Thyroid gland (tissue), 4 donors: ENCODE measurements around the gene SLC8A3.

Experiments
- CTCF ChIP-seq, 6 experiments: fragments of 200-600 bp in 3 of 6; fragments of 450-650 bp in 3 of 6; sonication (generic) in 3 of 6; IDR thresholded peaks; one replicate each; pipeline ENCODE4 v1.5.1; 2016 to 2019; ENCODE audit warnings: antibody characterized with exemption in 6 of 6, mild to moderate bottlenecking in 2 of 6, inconsistent platforms in 1 of 6, moderate library complexity in 1 of 6
- POLR2A ChIP-seq, 2 donors: fragments of 450-650 bp; IDR thresholded peaks; one replicate each; pipeline ENCODE4 v1.6.1; 2017; ENCODE audit warnings: antibody characterized with exemption in 2 of 2, mild to moderate bottlenecking in 2 of 2, moderate library complexity in 1 of 2

GRCh38 chr14:70118064-70118463, 70.7 kb downstream of the SLC8A3 start:
- TF ChIP-seq POLR2A (IDR thresholded peaks at IDR 0.05) (no peak), CTCF (IDR thresholded peaks at IDR 0.05) (no peak)
